HEK293T (cell line): ENCODE results near the gene TNFSF4.

Experiments
- CTBP1 ChIP-seq: fragments of 450-650 bp; IDR thresholded peaks from 2 replicates; pipeline ENCODE4 v1.6.1; 2016; ENCODE audit warnings: borderline replicate concordance
- ELF4 ChIP-seq: fragments of 450-650 bp; IDR thresholded peaks from 2 replicates; pipeline ENCODE4 v1.6.1; 2017; ENCODE audit warnings: antibody characterized with exemption
- FOXM1 ChIP-seq: fragments of 450-650 bp; IDR thresholded peaks from 2 replicates; pipeline ENCODE4 v1.6.1; 2017; ENCODE audit warnings: mild to moderate bottlenecking, borderline replicate concordance
- L3MBTL2 ChIP-seq: fragments of 450-650 bp; conservative IDR thresholded peaks from 2 replicates; pipeline ENCODE4 v1.6.1; 2016; ENCODE audit warnings: mild to moderate bottlenecking
- LEF1 ChIP-seq: fragments of 450-650 bp; IDR thresholded peaks from 2 replicates; pipeline ENCODE4 v1.6.1; 2017; ENCODE audit warnings: mild to moderate bottlenecking, borderline replicate concordance
- PKNOX1 ChIP-seq: fragments of 450-650 bp; IDR thresholded peaks from 2 replicates; pipeline ENCODE4 v1.6.1; 2016
- TARDBP ChIP-seq: fragments of 450-650 bp; IDR thresholded peaks from 2 replicates; pipeline ENCODE4 v1.6.1; 2016

GRCh38 chr1:173140733-173141132 lies 66.4 kb downstream of the TNFSF4 start:
- TF ChIP-seq TARDBP: no peak
- no peak for TF ChIP-seq FOXM1
- TF ChIP-seq LEF1: no peak
- TF ChIP-seq PKNOX1: no peak
- no peak for TF ChIP-seq CTBP1
- TF ChIP-seq L3MBTL2: no peak
- no peak for TF ChIP-seq ELF4
